Thyroid gland (tissue), 4 donors: ENCODE results near the gene EYA3.

Experiments
- CTCF ChIP-seq, 6 experiments: fragments of 200-600 bp in 3 of 6; fragments of 450-650 bp in 3 of 6; sonication (generic) in 3 of 6; IDR thresholded peaks; one replicate each; pipeline ENCODE4 v1.5.1; 2016 to 2019; ENCODE audit warnings: antibody characterized with exemption in 6 of 6, mild to moderate bottlenecking in 2 of 6, inconsistent platforms in 1 of 6, moderate library complexity in 1 of 6
- POLR2A ChIP-seq, 2 donors: fragments of 450-650 bp; IDR thresholded peaks; one replicate each; pipeline ENCODE4 v1.6.1; 2017; ENCODE audit warnings: antibody characterized with exemption in 2 of 2, mild to moderate bottlenecking in 2 of 2, moderate library complexity in 1 of 2

GRCh38 chr1:27922272-27922671, 166.1 kb downstream of the EYA3 start:
- no peak for TF ChIP-seq POLR2A (IDR thresholded peaks at IDR 0.05)
- no peak for TF ChIP-seq CTCF (IDR thresholded peaks at IDR 0.05)
